ENCODE data around the gene JADE1.

The JADE1 gene

GRCh38 chr4:128879283-128879682 lies 69.8 kb downstream of the JADE1 start:
- DNase-seq (ENCODE audit: low read depth) = no peak

GRCh38 chr4:128879971-128880370 lies 70.5 kb downstream of the JADE1 start:
- DNase-seq (ENCODE audit: low read depth) = no peak

GRCh38 chr4:128880662-128881061 lies 71.2 kb downstream of the JADE1 start:
- no peak for DNase-seq (ENCODE audit: low read depth)

- DNase-seq (ENCODE audit: low read depth) = no peak
Measured at GRCh38 chr4:128904821-128905220, 95.3 kb downstream of the JADE1 start.

- no peak for DNase-seq (ENCODE audit: low read depth)
Measured at GRCh38 chr4:128906581-128906980, 97.1 kb downstream of the JADE1 start.

- DNase-seq (ENCODE audit: low read depth) = no peak
Measured at GRCh38 chr4:128907981-128908380, 98.5 kb downstream of the JADE1 start.

GRCh38 chr4:128908735-128909134 lies 99.2 kb downstream of the JADE1 start:
- no peak for DNase-seq (ENCODE audit: low read depth)

- no peak for DNase-seq (ENCODE audit: low read depth)
Measured at GRCh38 chr4:128913228-128913627, 103.7 kb downstream of the JADE1 start.

- DNase-seq (ENCODE audit: low read depth) = no peak
Measured at GRCh38 chr4:128915544-128915943, 106.0 kb downstream of the JADE1 start.

- no peak for DNase-seq (ENCODE audit: low read depth)
Measured at GRCh38 chr4:128916832-128917231, 107.3 kb downstream of the JADE1 start.

GRCh38 chr4:128917781-128918180 lies 108.3 kb downstream of the JADE1 start:
- DNase-seq (ENCODE audit: low read depth) = no peak

GRCh38 chr4:128921954-128922353 lies 112.5 kb downstream of the JADE1 start:
- no peak for DNase-seq (ENCODE audit: low read depth)

Measured in activated gamma-delta T cell treated with anti-CD3 and anti-CD28 coated beads, Interleukin-2, amount 50 U/mL, for 16 hours (primary cell).